ENCODE data around the gene FBXO48. TPM values are rescaled to one million over a fixed set of nuclear protein-coding genes. Genes with fewer than 3 reads are reported as not detected.

Gene FBXO48
- total and polyA plus RNA-seq, 2 of the 4 experiments (the other 2 are of a cell fraction) = 0.18 to 0.43 TPM

GRCh38 chr2:68487773-68488355, 20.8 kb upstream of the FBXO48 start:
- H2BK15ac ChIP-seq (ENCODE audit: low read depth, low read length) = no peak overlapping the region
- no peak overlapping the region for H3K14ac ChIP-seq (replicated peaks; ENCODE audit: low read depth, low read length)
- no peak overlapping the region for H2AK9ac ChIP-seq (replicated peaks; ENCODE audit: low read depth, low read length, poor library complexity)
- no peak overlapping the region for H3K4ac ChIP-seq (ENCODE audit: low read depth, low read length)
- intact Hi-C loops (cut with micrococcal nuclease) = loop anchor here (1.0 to 2.0 kb wide), 3 partner anchors 107 to 437 kb away; no protein-coding TSS in a partner anchor
- H3K27me3 ChIP-seq (ENCODE audit: control insufficient read depth, insufficient read depth, low read length) = no peaks in the 10 kb centered on the region
- H3K23ac ChIP-seq (ENCODE audit: low read depth, low read length) = no peak overlapping the region
- 0 out of 2 replicates have a peak, but pooled peaks cover 2% of the 10 kb centered on the region for H3K4me1 ChIP-seq (ENCODE audit: control insufficient read depth, insufficient read depth, low read length)
- no peak overlapping the region for H2BK120ac ChIP-seq (ENCODE audit: low read depth, low read length)
- H3K18ac ChIP-seq (ENCODE audit: low read depth, low read length) = no peak overlapping the region
- no TSS peak for BruUV-seq (replicated peaks)
- ChIA-PET POLR2A (ENCODE audit: unreplicated experiment) (no interaction called here), CTCF (interaction anchor here (0.6 to 2.3 kb wide), 10 partner anchors 11 to 437 kb away, joined by 3 to 10 read pairs (median 4); no protein-coding TSS in a partner anchor)
- H3K9me1 ChIP-seq (ENCODE audit: insufficient read depth, low read length) = peaks cover 1% of the 10 kb centered on the region; the same call in 1 of the 2 replicates
- H3K9me3 ChIP-seq (ENCODE audit: control insufficient read depth, insufficient read depth, low read length) = no peaks in the 10 kb centered on the region
- H4K5ac ChIP-seq (ENCODE audit: low read depth, low read length) = no peak overlapping the region
- no peak overlapping the region for H2AK5ac ChIP-seq (ENCODE audit: low read depth, low read length)
- H3K4me2 ChIP-seq (ENCODE audit: low read depth, low read length) = no peak overlapping the region
- ATAC-seq (ENCODE audit: low read depth) (peak; percentile 75; the same call in 1 of the 2 replicates), DNase-seq (peak; percentile 53)
- no peak overlapping the region for H4K8ac ChIP-seq (ENCODE audit: low read depth in 2 of 2, low read length in 2 of 2)
- dilution Hi-C loops (cut with HindIII; ENCODE audit: low sequenced_read_pairs, unreplicated experiment) = no loop called here
- no peak overlapping the region for H2BK5ac ChIP-seq (ENCODE audit: low read depth, low read length, poor library complexity, severe bottlenecking)
- no peak overlapping the region for H3K56ac ChIP-seq (ENCODE audit: extremely low read depth, insufficient read depth, low read length)
- no peak overlapping the region for H3K27ac ChIP-seq (ENCODE audit: insufficient read depth, low read length)
- no peak overlapping the region for H4K91ac ChIP-seq (ENCODE audit: insufficient read depth, low read depth, low read length)
- no peaks in the 10 kb centered on the region for H3K36me3 ChIP-seq (ENCODE audit: control insufficient read depth, insufficient read depth, low read length)
- no peak overlapping the region for H3K9ac ChIP-seq (ENCODE audit: low read depth, low read length)
- peaks cover 0 to 1% of the 10 kb centered on the region in 2 experiments; a peak in 1 of 4 replicates for H3K79me1 ChIP-seq (ENCODE audit: low read depth in 1 of 2, low read length in 2 of 2)
- no peak overlapping the region for H3K4me3 ChIP-seq (ENCODE audit: insufficient read depth, low read depth, low read length)
- no peak overlapping the region for H2AFZ ChIP-seq (replicated peaks; ENCODE audit: low read length, poor library complexity)
- H4K20me1 ChIP-seq (ENCODE audit: insufficient read depth, low read length) = no peaks in the 10 kb centered on the region
- in situ Hi-C loops (cut with MboI; ENCODE audit: low sequenced_read_pairs) = loop anchor here (25.0 kb wide), 1 partner anchor 99 kb away; no protein-coding TSS in a partner anchor
- no CpG with 5 or more reads among the region's 3 CpGs for WGBS, 2 experiments (ENCODE audit: extremely low coverage in 2 of 2, insufficient read length in 1 of 2)
- no peak overlapping the region for H2BK20ac ChIP-seq (ENCODE audit: low read depth, low read length)
- TF ChIP-seq FOS (IDR thresholded peaks at IDR 0.05; ENCODE audit: low read depth, low read length) (no peak), MXI1 (IDR thresholded peaks at IDR 0.05; ENCODE audit: borderline replicate concordance, low read depth, low read length) (no peak), CEBPB (IDR thresholded peaks at IDR 0.05; ENCODE audit: low read depth, low read length) (no peak), SMC3 (IDR thresholded peaks at IDR 0.05; ENCODE audit: low read depth, low read length) (peak; percentile 41; the same call in 1 of the 2 replicates), RFX5 (IDR thresholded peaks at IDR 0.05; ENCODE audit: low read depth, low read length) (no peak), USF2 (IDR thresholded peaks at IDR 0.05; ENCODE audit: low read depth, low read length) (no peak), MAZ (IDR thresholded peaks at IDR 0.05; ENCODE audit: borderline replicate concordance, low read depth, low read length) (no peak), BHLHE40 (IDR thresholded peaks at IDR 0.05; ENCODE audit: low read depth, low read length) (no peak), MAFK (IDR thresholded peaks at IDR 0.05; ENCODE audit: low read depth, low read length) (no peak), POLR2A (IDR thresholded peaks at IDR 0.05; ENCODE audit: low read depth, low read length) (no peak), CHD1 (IDR thresholded peaks at IDR 0.05; ENCODE audit: low read depth, low read length) (no peak), RAD21 (IDR thresholded peaks at IDR 0.05; ENCODE audit: low read length) (peak; percentile 51), ELK1 (IDR thresholded peaks at IDR 0.05; ENCODE audit: borderline replicate concordance, low read depth, low read length) (no peak), NFE2L2 (IDR thresholded peaks at IDR 0.05; ENCODE audit: low read depth, low read length) (no peak)
- TF ChIP-seq, protein P1, sequence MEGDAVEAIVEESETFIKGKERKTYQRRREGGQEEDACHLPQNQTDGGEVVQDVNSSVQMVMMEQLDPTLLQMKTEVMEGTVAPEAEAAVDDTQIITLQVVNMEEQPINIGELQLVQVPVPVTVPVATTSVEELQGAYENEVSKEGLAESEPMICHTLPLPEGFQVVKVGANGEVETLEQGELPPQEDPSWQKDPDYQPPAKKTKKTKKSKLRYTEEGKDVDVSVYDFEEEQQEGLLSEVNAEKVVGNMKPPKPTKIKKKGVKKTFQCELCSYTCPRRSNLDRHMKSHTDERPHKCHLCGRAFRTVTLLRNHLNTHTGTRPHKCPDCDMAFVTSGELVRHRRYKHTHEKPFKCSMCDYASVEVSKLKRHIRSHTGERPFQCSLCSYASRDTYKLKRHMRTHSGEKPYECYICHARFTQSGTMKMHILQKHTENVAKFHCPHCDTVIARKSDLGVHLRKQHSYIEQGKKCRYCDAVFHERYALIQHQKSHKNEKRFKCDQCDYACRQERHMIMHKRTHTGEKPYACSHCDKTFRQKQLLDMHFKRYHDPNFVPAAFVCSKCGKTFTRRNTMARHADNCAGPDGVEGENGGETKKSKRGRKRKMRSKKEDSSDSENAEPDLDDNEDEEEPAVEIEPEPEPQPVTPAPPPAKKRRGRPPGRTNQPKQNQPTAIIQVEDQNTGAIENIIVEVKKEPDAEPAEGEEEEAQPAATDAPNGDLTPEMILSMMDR (conservative IDR thresholded peaks at IDR 0.05; ENCODE audit: low read depth, low read length) = peak; percentile 56

All from IMR-90 (cell line).